Renal cortical epithelial cell (primary cell): Measurements from ENCODE around the gene ADIG. TPM values are rescaled to one million over a fixed set of nuclear protein-coding genes. Genes with fewer than 3 reads are reported as not detected.

Source experiments
- DNase-seq: peaks from one replicate; pipeline ENCODE4 v3.0.0-alpha.2; 2011; ENCODE audit warnings: low read depth
- total RNA-seq: library from RNA; depleted of rRNA; stranded (reverse); fragments of >200 nt; gene quantifications from 2 replicates; pipeline ENCODE4 v1.2.3, GENCODE V29; 2014

Gene ADIG
- total RNA-seq, 1 donor from 2014 or later = not detected

GRCh38 chr20:38602185-38602581, 21.2 kb downstream of the ADIG start:
- no peak for DNase-seq

GRCh38 chr20:38603286-38603685, 22.3 kb downstream of the ADIG start:
- no peak for DNase-seq

GRCh38 chr20:38604873-38605303, 23.9 kb downstream of the ADIG start:
- peak; percentile 100 for DNase-seq

GRCh38 chr20:38607351-38607750, 26.4 kb downstream of the ADIG start:
- no peak for DNase-seq

- DNase-seq = no peak
Measured at GRCh38 chr20:38608188-38608587, 27.2 kb downstream of the ADIG start.

- no peak for DNase-seq
Measured at GRCh38 chr20:38609815-38610214, 28.8 kb downstream of the ADIG start.

GRCh38 chr20:38610521-38610920, 29.5 kb downstream of the ADIG start:
- peak; percentile 74 for DNase-seq

- no peak for DNase-seq
Measured at GRCh38 chr20:38612751-38613515, 31.9 kb downstream of the ADIG start.

GRCh38 chr20:38615283-38615682, 34.3 kb downstream of the ADIG start:
- no peak for DNase-seq

GRCh38 chr20:38616457-38616856, 35.5 kb downstream of the ADIG start:
- no peak for DNase-seq

- peak; percentile 85 for DNase-seq
Measured at GRCh38 chr20:38617011-38617829, 36.2 kb downstream of the ADIG start.

- DNase-seq = no peak
Measured at GRCh38 chr20:38617830-38618196, 36.8 kb downstream of the ADIG start.

- no peak for DNase-seq
Measured at GRCh38 chr20:38620441-38620840, 39.4 kb downstream of the ADIG start.

GRCh38 chr20:38623061-38623460, 42.1 kb downstream of the ADIG start:
- no peak for DNase-seq

- DNase-seq = no peak
Measured at GRCh38 chr20:38624084-38624483, 43.1 kb downstream of the ADIG start.

GRCh38 chr20:38625896-38626295, 44.9 kb downstream of the ADIG start:
- no peak for DNase-seq

GRCh38 chr20:38626921-38627659, 46.1 kb downstream of the ADIG start:
- DNase-seq = no peak

- DNase-seq = no peak
Measured at GRCh38 chr20:38628580-38629470, 47.8 kb downstream of the ADIG start.

- DNase-seq = no peak
Measured at GRCh38 chr20:38629979-38630378, 49.0 kb downstream of the ADIG start.

- DNase-seq = no peak
Measured at GRCh38 chr20:38630727-38631126, 49.7 kb downstream of the ADIG start.
